Measurements from ENCODE around the gene SLC10A3. TPM values are rescaled to one million over a fixed set of nuclear protein-coding genes. Genes with fewer than 3 reads are reported as not detected.

SLC10A3 gene
- total RNA-seq, 2 experiments from 2014 or later = 15.7 to 16.4 TPM

GRCh38 chrX:154530286-154530685, 39.9 kb upstream of the SLC10A3 start:
- no peak for ATAC-seq (ENCODE audit: poor library complexity)
- intact Hi-C loops (cut with DNase I, micrococcal nuclease) = loop anchor here (5.0 kb wide), 2 partner anchors 128 to 133 kb away; partner anchors contain the start of gene RPL10 (in 1 of the 2)
- H3K27ac ChIP-seq (ENCODE audit: low read depth in 1 of 2, low read length in 2 of 2) = no peak overlapping the region
- no peak for TF ChIP-seq CTCF (IDR thresholded peaks at IDR 0.05)
- no peaks in the 10 kb centered on the region for H3K27me3 ChIP-seq (ENCODE audit: control insufficient read depth in 1 of 2, insufficient read depth in 2 of 2, low read length in 2 of 2)
- DNase-seq = no peak
- H3K4me1 ChIP-seq (ENCODE audit: insufficient read depth, low read length) = peaks cover 32% of the 10 kb centered on the region
- H3K36me3 ChIP-seq (ENCODE audit: insufficient read depth, low read length) = peaks cover 21% of the 10 kb centered on the region
- ChIA-PET POLR2A (no interaction called here), CTCF (no interaction called here)
- no peak overlapping the region for H3K4me3 Mint-ChIP-seq
- no peak overlapping the region for H3K27ac Mint-ChIP-seq
- no peaks in the 10 kb centered on the region for H3K9me3 ChIP-seq (ENCODE audit: control insufficient read depth in 1 of 2, insufficient read depth in 1 of 2, low read length in 2 of 2)
- no peaks in the 10 kb centered on the region for H3K27me3 Mint-ChIP-seq
- no peaks in the 10 kb centered on the region for H3K9me3 Mint-ChIP-seq
- peaks cover 6% of the 10 kb centered on the region for H3K36me3 Mint-ChIP-seq (ENCODE audit: low read depth)
- H3K4me3 ChIP-seq (ENCODE audit: low read length) = no peak overlapping the region
- H3K4me1 Mint-ChIP-seq (ENCODE audit: low read depth) = peaks cover 27% of the 10 kb centered on the region

DNA sequence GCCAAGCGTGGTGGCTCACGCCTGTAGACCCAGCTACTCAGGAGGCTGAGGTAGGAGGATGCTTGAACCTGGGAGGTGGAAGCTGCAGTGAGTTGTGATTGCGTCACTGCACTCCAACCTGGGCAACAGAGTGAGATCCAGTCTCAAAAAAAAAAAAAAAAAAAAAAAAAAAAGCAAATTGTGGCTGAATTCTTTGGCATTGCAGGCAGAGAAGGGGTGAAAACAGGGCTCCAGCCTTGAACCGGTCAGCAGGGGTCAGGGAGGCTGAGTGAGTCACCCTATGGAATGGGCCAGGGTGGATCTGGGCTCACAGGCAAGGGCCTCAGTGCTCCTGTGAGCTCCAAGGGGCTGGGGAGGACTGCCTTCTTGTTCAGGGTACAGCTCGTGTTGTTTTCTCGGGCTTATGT, 38.8 kb upstream of the SLC10A3 start:
- H3K9me3 Mint-ChIP-seq = no peaks in the 10 kb centered on the region
- no peaks in the 10 kb centered on the region for H3K27me3 Mint-ChIP-seq
- no peak overlapping the region for H3K4me3 Mint-ChIP-seq
- ATAC-seq (ENCODE audit: poor library complexity) = no peak
- Histone ChIP-seq H3K4me3 (ENCODE audit: low read length) (no peak overlapping the region), H3K27me3 (ENCODE audit: control insufficient read depth in 1 of 2, insufficient read depth in 2 of 2, low read length in 2 of 2) (no peaks in the 10 kb centered on the region), H3K4me1 (ENCODE audit: insufficient read depth, low read length) (peaks cover 24% of the 10 kb centered on the region), H3K36me3 (ENCODE audit: insufficient read depth, low read length) (peaks cover 16% of the 10 kb centered on the region), H3K27ac (ENCODE audit: low read depth in 1 of 2, low read length in 2 of 2) (no peak overlapping the region), H3K9me3 (ENCODE audit: control insufficient read depth in 1 of 2, insufficient read depth in 1 of 2, low read length in 2 of 2) (no peaks in the 10 kb centered on the region)
- no peak for DNase-seq
- POLR2A ChIA-PET = no interaction called here
- no peak overlapping the region for H3K27ac Mint-ChIP-seq
- no peak for TF ChIP-seq CTCF (IDR thresholded peaks at IDR 0.05)
- H3K4me1 Mint-ChIP-seq (ENCODE audit: low read depth) = peaks cover 22% of the 10 kb centered on the region
- CTCF ChIA-PET = no interaction called here
- intact Hi-C loops (cut with DNase I, micrococcal nuclease) = no loop called here
- H3K36me3 Mint-ChIP-seq (ENCODE audit: low read depth) = no peaks in the 10 kb centered on the region

GRCh38 chrX:154526901-154527675, 36.7 kb upstream of the SLC10A3 start:
- Histone ChIP-seq H3K4me3 (ENCODE audit: low read length) (peak overlapping the region; percentile 5), H3K36me3 (ENCODE audit: insufficient read depth, low read length) (no peaks in the 10 kb centered on the region), H3K27me3 (ENCODE audit: control insufficient read depth in 1 of 2, insufficient read depth in 2 of 2, low read length in 2 of 2) (no peaks in the 10 kb centered on the region), H3K27ac (ENCODE audit: low read depth in 1 of 2, low read length in 2 of 2) (no peak overlapping the region), H3K4me1 (ENCODE audit: insufficient read depth, low read length) (peaks cover 24% of the 10 kb centered on the region), H3K9me3 (ENCODE audit: control insufficient read depth in 1 of 2, insufficient read depth in 1 of 2, low read length in 2 of 2) (no peaks in the 10 kb centered on the region)
- TF ChIP-seq CTCF (IDR thresholded peaks at IDR 0.05) = no peak
- CTCF ChIA-PET = interaction anchor here (0.6 to 1.3 kb wide), 7 partner anchors 8 to 129 kb away, joined by 3 to 8 read pairs (median 3); partner anchors contain the start of genes ATP6AP1, FAM3A and RPL10
- H3K9me3 Mint-ChIP-seq = no peaks in the 10 kb centered on the region
- peaks cover 22% of the 10 kb centered on the region for H3K4me1 Mint-ChIP-seq (ENCODE audit: low read depth)
- POLR2A ChIA-PET = interaction anchor here (0.6 to 3.1 kb wide), 8 partner anchors 11 to 148 kb away, joined by 3 to 21 read pairs (median 4); partner anchors contain the start of genes ATP6AP1, EMD, FAM3A and RPL10
- H3K4me3 Mint-ChIP-seq = no peak overlapping the region
- DNase-seq (peak; percentile 36 to 77 (median 54)), ATAC-seq (ENCODE audit: poor library complexity) (peak; percentile 93)
- H3K36me3 Mint-ChIP-seq (ENCODE audit: low read depth) = no peaks in the 10 kb centered on the region
- intact Hi-C loops (cut with DNase I, micrococcal nuclease) = no loop called here
- peak overlapping the region; percentile 51 for H3K27ac Mint-ChIP-seq
- no peaks in the 10 kb centered on the region for H3K27me3 Mint-ChIP-seq
